Measurements from ENCODE around the gene ACAP1. TPM values are rescaled to one million over a fixed set of nuclear protein-coding genes. Genes with fewer than 3 reads are reported as not detected.

The ACAP1 gene
- total and polyA plus RNA-seq, 2 donors (not counting 1 experiment from before 2014, with no cell fraction given): 0.06 to 2.1 TPM

GRCh38 chr17:7383371-7383741 lies 47.0 kb downstream of the ACAP1 start:
- Histone ChIP-seq H3K27me3 (ENCODE audit: control insufficient read depth, insufficient read depth, low read length) (peaks cover 28% of the 10 kb centered on the region), H3K4me2 (ENCODE audit: extremely low read depth, insufficient read depth, low read length) (peak overlapping the region; percentile 75), H4K20me1 (ENCODE audit: control insufficient read depth, extremely low read depth, insufficient read depth, low read length) (no peaks in the 10 kb centered on the region), H3K27ac (ENCODE audit: insufficient read depth, low read length) (no peak overlapping the region), H3K79me2 (ENCODE audit: control insufficient read depth, insufficient read depth, low read length) (no peaks in the 10 kb centered on the region), H3K36me3 (ENCODE audit: control insufficient read depth, insufficient read depth, low read length) (no peaks in the 10 kb centered on the region), H3K9me3 (ENCODE audit: control insufficient read depth, insufficient read depth, low read depth, low read length) (no peaks in the 10 kb centered on the region), H3K4me1 (ENCODE audit: control insufficient read depth, extremely low read depth, insufficient read depth, low read length) (peaks cover 7% of the 10 kb centered on the region), H3K9ac (ENCODE audit: insufficient read depth, low read length) (no peak overlapping the region), H3K4me3 (replicated peaks in 1 of 4; ENCODE audit: control extremely low read depth in 1 of 4, insufficient read depth in 1 of 4, low read depth in 3 of 4, low read length in 4 of 4) (peak overlapping the region in 1 of 4 experiments; percentile 48), H2AFZ (ENCODE audit: low read length) (no peak overlapping the region)
- no peak for TF ChIP-seq EZH2 (IDR thresholded peaks at IDR 0.05; ENCODE audit: low read length, missing control alignments)
- TF ChIP-seq CTCF (conservative IDR thresholded peaks at IDR 0.05 in 1 of 2, IDR thresholded peaks at IDR 0.05 in 1 of 2; ENCODE audit: low read depth in 1 of 2, low read length in 2 of 2): no peak
- DNase-seq (ENCODE audit: low read depth in 2 of 2): no peak

- H3K9me3 ChIP-seq (ENCODE audit: control insufficient read depth, insufficient read depth, low read depth, low read length): no peaks in the 10 kb centered on the region
- H4K20me1 ChIP-seq (ENCODE audit: control insufficient read depth, extremely low read depth, insufficient read depth, low read length): no peaks in the 10 kb centered on the region
- H3K4me3 ChIP-seq (replicated peaks in 1 of 4; ENCODE audit: control extremely low read depth in 1 of 4, insufficient read depth in 1 of 4, low read depth in 3 of 4, low read length in 4 of 4): peak overlapping the region in 3 of 4 experiments; percentile 21 to 48 (median 30)
- TF ChIP-seq CTCF (conservative IDR thresholded peaks at IDR 0.05 in 1 of 2, IDR thresholded peaks at IDR 0.05 in 1 of 2; ENCODE audit: low read depth in 1 of 2, low read length in 2 of 2): no peak
- TF ChIP-seq EZH2 (IDR thresholded peaks at IDR 0.05; ENCODE audit: low read length, missing control alignments): peak; percentile 52
- peak in 1 of 2 donors; percentile 46 for DNase-seq (ENCODE audit: low read depth in 2 of 2)
- H3K27ac ChIP-seq (ENCODE audit: insufficient read depth, low read length): no peak overlapping the region
- peak overlapping the region; percentile 2 for H3K9ac ChIP-seq (ENCODE audit: insufficient read depth, low read length)
- peaks cover 7% of the 10 kb centered on the region for H3K4me1 ChIP-seq (ENCODE audit: control insufficient read depth, extremely low read depth, insufficient read depth, low read length)
- H2AFZ ChIP-seq (ENCODE audit: low read length): no peak overlapping the region
- no peaks in the 10 kb centered on the region for H3K36me3 ChIP-seq (ENCODE audit: control insufficient read depth, insufficient read depth, low read length)
- H3K4me2 ChIP-seq (ENCODE audit: extremely low read depth, insufficient read depth, low read length): peak overlapping the region; percentile 75
- peaks cover 28% of the 10 kb centered on the region for H3K27me3 ChIP-seq (ENCODE audit: control insufficient read depth, insufficient read depth, low read length)
- H3K79me2 ChIP-seq (ENCODE audit: control insufficient read depth, insufficient read depth, low read length): no peaks in the 10 kb centered on the region
These were observed 47.6 kb downstream of the ACAP1 start for GRCh38 chr17:7383742-7384488.

GRCh38 chr17:7384489-7385081 lies 48.3 kb downstream of the ACAP1 start:
- TF ChIP-seq EZH2 (IDR thresholded peaks at IDR 0.05; ENCODE audit: low read length, missing control alignments): no peak
- TF ChIP-seq CTCF (conservative IDR thresholded peaks at IDR 0.05 in 1 of 2, IDR thresholded peaks at IDR 0.05 in 1 of 2; ENCODE audit: low read depth in 1 of 2, low read length in 2 of 2): no peak
- Histone ChIP-seq H3K27me3 (ENCODE audit: control insufficient read depth, insufficient read depth, low read length) (peaks cover 26% of the 10 kb centered on the region), H3K4me2 (ENCODE audit: extremely low read depth, insufficient read depth, low read length) (peak overlapping the region; percentile 75), H4K20me1 (ENCODE audit: control insufficient read depth, extremely low read depth, insufficient read depth, low read length) (no peaks in the 10 kb centered on the region), H3K27ac (ENCODE audit: insufficient read depth, low read length) (no peak overlapping the region), H3K4me3 (replicated peaks in 1 of 4; ENCODE audit: control extremely low read depth in 1 of 4, insufficient read depth in 1 of 4, low read depth in 3 of 4, low read length in 4 of 4) (peak overlapping the region in 1 of 4 experiments; percentile 48), H3K4me1 (ENCODE audit: control insufficient read depth, extremely low read depth, insufficient read depth, low read length) (peaks cover 7% of the 10 kb centered on the region), H3K9me3 (ENCODE audit: control insufficient read depth, insufficient read depth, low read depth, low read length) (no peaks in the 10 kb centered on the region), H3K79me2 (ENCODE audit: control insufficient read depth, insufficient read depth, low read length) (no peaks in the 10 kb centered on the region), H3K9ac (ENCODE audit: insufficient read depth, low read length) (no peak overlapping the region), H3K36me3 (ENCODE audit: control insufficient read depth, insufficient read depth, low read length) (peaks cover 2% of the 10 kb centered on the region), H2AFZ (ENCODE audit: low read length) (no peak overlapping the region)
- no peak for DNase-seq (ENCODE audit: low read depth in 2 of 2)
